Inflammatory macrophage (primary cell): ENCODE results near the gene RALBP1.
A peak's percentile ranks its signal among the peaks of the same experiment; 100 is the strongest.
"Not testable (repeated sequence)": the region's sequence is repeated elsewhere in the genome, so short reads cannot be mapped to it uniquely, and the experiment has no call there.

Experiments used
- DNase-seq, 2 donors: peaks; one replicate each; pipeline ENCODE4 v3.0.0-alpha.2; 2020 to 2022
- total RNA-seq, 18 experiments: gene quantifications; one replicate each; lab custom pipeline; 2026; ENCODE audit warnings: mixed read lengths in 6 of 18, inconsistent platforms in 2 of 18; lab: John Stamatoyannopoulos, UW

Gene RALBP1
- total RNA-seq = 33.2 to 121 (median 98.2) reads per million in 18 experiments

- DNase-seq = peak; percentile 99 to 100
These were observed at the start of gene RALBP1 for GRCh38 chr18:9474983-9475642. Gene RALBP1 (plus strand): TSS chr18:9475513. CDS start chr18:9513046, 37,533 bp downstream.

GRCh38 chr18:9426753-9427152 lies 48.6 kb upstream of the RALBP1 start:
- no peak for DNase-seq

- no peak for DNase-seq
These were observed 47.0 kb upstream of the RALBP1 start for GRCh38 chr18:9428301-9428706.

- DNase-seq = no peak
These were observed 46.3 kb upstream of the RALBP1 start for GRCh38 chr18:9428862-9429661.

GRCh38 chr18:9429662-9429993 lies 45.7 kb upstream of the RALBP1 start:
- no peak for DNase-seq

- not testable (repeated sequence) for DNase-seq
These were observed 45.0 kb upstream of the RALBP1 start for GRCh38 chr18:9430315-9430714.

- no peak for DNase-seq
These were observed 44.0 kb upstream of the RALBP1 start for GRCh38 chr18:9431296-9431695.

GRCh38 chr18:9433122-9433521 lies 42.2 kb upstream of the RALBP1 start:
- DNase-seq = peak; percentile 33 to 42

GRCh38 chr18:9433671-9434121 lies 41.6 kb upstream of the RALBP1 start:
- peak; percentile 27 to 32 for DNase-seq

- DNase-seq = no peak
These were observed 41.1 kb upstream of the RALBP1 start for GRCh38 chr18:9434122-9434701.

- DNase-seq = no peak
These were observed 40.3 kb upstream of the RALBP1 start for GRCh38 chr18:9435041-9435440.

GRCh38 chr18:9436206-9436929 lies 38.9 kb upstream of the RALBP1 start:
- no peak for DNase-seq

- DNase-seq = no peak
These were observed 38.3 kb upstream of the RALBP1 start for GRCh38 chr18:9437021-9437437.

- no peak for DNase-seq
These were observed 37.6 kb upstream of the RALBP1 start for GRCh38 chr18:9437672-9438071.

- DNase-seq = no peak
These were observed 34.3 kb upstream of the RALBP1 start for GRCh38 chr18:9441061-9441460.

GRCh38 chr18:9444549-9444948 lies 30.8 kb upstream of the RALBP1 start:
- DNase-seq = no peak

- no peak for DNase-seq
These were observed 28.5 kb upstream of the RALBP1 start for GRCh38 chr18:9446839-9447238.

GRCh38 chr18:9447334-9447733 lies 28.0 kb upstream of the RALBP1 start:
- DNase-seq = no peak

GRCh38 chr18:9449600-9450414 lies 25.5 kb upstream of the RALBP1 start:
- no peak for DNase-seq

GRCh38 chr18:9450920-9451319 lies 24.4 kb upstream of the RALBP1 start:
- not testable (repeated sequence) for DNase-seq

- DNase-seq = no peak
These were observed 22.0 kb upstream of the RALBP1 start for GRCh38 chr18:9453283-9453682.
